ENCODE measurements around the gene ADGRB2. TPM values are rescaled to one million over a fixed set of nuclear protein-coding genes. Genes with fewer than 3 reads are reported as not detected.

ADGRB2 gene
- total RNA-seq, 1 experiment from 2014 or later = 12.3 TPM

DNA sequence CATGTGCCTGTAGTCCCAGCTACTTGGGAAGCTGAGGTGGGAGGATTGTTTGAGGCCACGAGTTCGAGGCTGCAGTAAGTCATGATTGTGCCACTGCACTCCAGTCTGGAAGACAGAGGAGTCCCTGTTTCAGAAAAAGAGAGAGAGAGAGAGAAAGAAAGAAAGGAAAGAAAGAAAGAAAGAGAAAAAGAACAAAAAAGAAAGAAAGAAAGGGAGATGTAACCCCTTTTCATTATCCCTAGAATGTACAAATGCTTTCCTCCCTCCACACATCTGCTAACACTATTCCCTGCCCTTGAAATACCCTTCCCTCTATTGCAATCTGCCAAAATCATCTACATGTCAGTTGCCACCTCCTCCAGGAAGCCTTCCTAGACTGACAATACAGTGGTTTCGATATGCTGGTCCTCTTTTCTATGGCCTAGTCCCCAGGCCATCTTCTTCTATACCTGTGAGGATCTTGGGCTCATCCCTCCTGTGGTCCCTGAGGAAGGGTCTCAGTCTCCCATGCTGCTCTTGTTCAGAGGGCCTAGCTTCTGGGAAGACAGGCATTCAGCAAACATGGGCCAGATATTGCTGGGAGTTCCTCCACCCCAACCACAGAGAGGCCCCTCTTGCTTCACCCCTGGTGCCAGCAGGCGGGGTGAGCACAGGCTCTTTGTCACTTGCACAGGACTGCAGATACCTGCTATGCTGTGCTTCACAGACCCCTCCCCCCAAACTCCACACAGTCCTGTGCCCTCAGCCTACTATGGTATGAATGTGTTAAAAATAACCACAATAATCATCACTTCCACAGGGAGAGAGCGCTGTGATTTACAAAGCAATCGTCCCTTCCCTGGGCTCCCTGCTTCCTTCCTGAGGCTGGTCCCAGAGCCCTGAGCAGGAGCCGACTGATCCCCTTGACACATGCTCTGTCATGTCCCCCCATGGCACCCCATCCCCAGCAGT, 14.1 kb downstream of the ADGRB2 start:
- Histone ChIP-seq H3K27me3 (ENCODE audit: low read length) (no peaks in the 10 kb centered on the region), H3K27ac (ENCODE audit: low read length) (no peak overlapping the region), H3K9me3 (ENCODE audit: low read length) (no peaks in the 10 kb centered on the region), H4K20me1 (ENCODE audit: low read length) (no peaks in the 10 kb centered on the region), H3K4me3 (ENCODE audit: low read length) (no peak overlapping the region), H2AFZ (ENCODE audit: low read length) (no peak overlapping the region), H3F3A (ENCODE audit: low read length, unreplicated experiment) (no peaks in the 10 kb centered on the region), H3K4me1 (ENCODE audit: insufficient read depth, low read length) (no peaks in the 10 kb centered on the region), H3K9me2 (replicated peaks; ENCODE audit: low read length) (no peaks in the 10 kb centered on the region), H3K9ac (ENCODE audit: low read length) (no peak overlapping the region), H3K4me2 (ENCODE audit: low read length) (no peak overlapping the region), H3K79me2 (ENCODE audit: low read length) (no peaks in the 10 kb centered on the region), H3K36me3 (ENCODE audit: low read depth, low read length) (no peaks in the 10 kb centered on the region)
- POLR2A ChIA-PET (ENCODE audit: unreplicated experiment) = no interaction called here
- ATAC-seq = no peak
- no peak for TF ChIP-seq EZH2phosphoT487 (IDR thresholded peaks at IDR 0.05; ENCODE audit: borderline replicate concordance, low read length)
- TF ChIP-seq EZH2 (IDR thresholded peaks at IDR 0.05; ENCODE audit: low read length, unreplicated experiment) = no peak
- no peak for TF ChIP-seq CTCF (conservative IDR thresholded peaks at IDR 0.05; ENCODE audit: low read depth, low read length)
- BruUV-seq (replicated peaks) = no TSS peak
- DNase-seq = no peak
- CTCF ChIA-PET = no interaction called here
- intact Hi-C loops (cut with micrococcal nuclease) = no loop called here

GRCh38 chr1:31748365-31748764, 15.8 kb downstream of the ADGRB2 start:
- no TSS peak for BruUV-seq (replicated peaks)
- Histone ChIP-seq H3F3A (ENCODE audit: low read length, unreplicated experiment) (no peaks in the 10 kb centered on the region), H3K36me3 (ENCODE audit: low read depth, low read length) (no peaks in the 10 kb centered on the region), H3K9ac (ENCODE audit: low read length) (no peak overlapping the region), H3K9me3 (ENCODE audit: low read length) (no peaks in the 10 kb centered on the region), H3K27me3 (ENCODE audit: low read length) (no peaks in the 10 kb centered on the region), H4K20me1 (ENCODE audit: low read length) (no peaks in the 10 kb centered on the region), H2AFZ (ENCODE audit: low read length) (no peak overlapping the region), H3K9me2 (replicated peaks; ENCODE audit: low read length) (no peaks in the 10 kb centered on the region), H3K27ac (ENCODE audit: low read length) (no peak overlapping the region), H3K79me2 (ENCODE audit: low read length) (no peaks in the 10 kb centered on the region), H3K4me3 (ENCODE audit: low read length) (no peak overlapping the region), H3K4me1 (ENCODE audit: insufficient read depth, low read length) (no peaks in the 10 kb centered on the region), H3K4me2 (ENCODE audit: low read length) (no peak overlapping the region)
- ATAC-seq (no peak), DNase-seq (no peak)
- TF ChIP-seq CTCF (conservative IDR thresholded peaks at IDR 0.05; ENCODE audit: low read depth, low read length) (no peak), EZH2 (IDR thresholded peaks at IDR 0.05; ENCODE audit: low read length, unreplicated experiment) (no peak), EZH2phosphoT487 (IDR thresholded peaks at IDR 0.05; ENCODE audit: borderline replicate concordance, low read length) (no peak)
- CTCF ChIA-PET = no interaction called here
- intact Hi-C loops (cut with micrococcal nuclease) = no loop called here
- POLR2A ChIA-PET (ENCODE audit: unreplicated experiment) = no interaction called here

- DNase-seq (no peak), ATAC-seq (no peak)
- intact Hi-C loops (cut with micrococcal nuclease) = no loop called here
- no TSS peak for BruUV-seq (replicated peaks)
- H3K9me2 ChIP-seq (replicated peaks; ENCODE audit: low read length) = no peaks in the 10 kb centered on the region
- no peaks in the 10 kb centered on the region for H3K9me3 ChIP-seq (ENCODE audit: low read length)
- no peak overlapping the region for H3K4me2 ChIP-seq (ENCODE audit: low read length)
- no peak overlapping the region for H3K27ac ChIP-seq (ENCODE audit: low read length)
- H2AFZ ChIP-seq (ENCODE audit: low read length) = no peak overlapping the region
- H3K4me1 ChIP-seq (ENCODE audit: insufficient read depth, low read length) = no peaks in the 10 kb centered on the region
- H3K9ac ChIP-seq (ENCODE audit: low read length) = no peak overlapping the region
- no peaks in the 10 kb centered on the region for H3K27me3 ChIP-seq (ENCODE audit: low read length)
- TF ChIP-seq EZH2 (IDR thresholded peaks at IDR 0.05; ENCODE audit: low read length, unreplicated experiment) (no peak), CTCF (conservative IDR thresholded peaks at IDR 0.05; ENCODE audit: low read depth, low read length) (no peak), EZH2phosphoT487 (IDR thresholded peaks at IDR 0.05; ENCODE audit: borderline replicate concordance, low read length) (no peak)
- no peaks in the 10 kb centered on the region for H3F3A ChIP-seq (ENCODE audit: low read length, unreplicated experiment)
- H3K79me2 ChIP-seq (ENCODE audit: low read length) = no peaks in the 10 kb centered on the region
- ChIA-PET CTCF (no interaction called here), POLR2A (ENCODE audit: unreplicated experiment) (no interaction called here)
- no peaks in the 10 kb centered on the region for H3K36me3 ChIP-seq (ENCODE audit: low read depth, low read length)
- no peak overlapping the region for H3K4me3 ChIP-seq (ENCODE audit: low read length)
- no peaks in the 10 kb centered on the region for H4K20me1 ChIP-seq (ENCODE audit: low read length)
Measured at GRCh38 chr1:31747304-31747703, 16.8 kb downstream of the ADGRB2 start.
